ENCODE measurements around the gene WHAMM. TPM values are rescaled to one million over a fixed set of nuclear protein-coding genes. Genes with fewer than 3 reads are reported as not detected.

The WHAMM gene
- total and polyA plus RNA-seq, 5 donors = 3.2 to 6.6 (median 5.8) TPM

GRCh38 chr15:82839136-82839535, 29.7 kb downstream of the WHAMM start:
- intact Hi-C loops (cut with DNase I) = no loop called here
- Histone ChIP-seq H3K9me3 (ENCODE audit: control insufficient read depth, low read length) (peaks cover 2% of the 10 kb centered on the region), H3K27me3 (ENCODE audit: control insufficient read depth, insufficient read depth) (no peaks in the 10 kb centered on the region), H3K27ac (ENCODE audit: low read length) (no peak overlapping the region), H3K4me1 (ENCODE audit: control insufficient read depth, insufficient read depth, low read length) (no peaks in the 10 kb centered on the region), H3K4me3 (ENCODE audit: low read length) (no peak overlapping the region)
- DNase-seq (no peak), ATAC-seq (no peak)

- ATAC-seq (no peak), DNase-seq (no peak)
- H3K27me3 ChIP-seq (ENCODE audit: control insufficient read depth, insufficient read depth) = no peaks in the 10 kb centered on the region
- H3K27ac ChIP-seq (ENCODE audit: low read length) = no peak overlapping the region
- 96% methylated on average over 4 of the region's 4 CpGs for WGBS
- no peaks in the 10 kb centered on the region for H3K4me1 ChIP-seq (ENCODE audit: control insufficient read depth, insufficient read depth, low read length)
- intact Hi-C loops (cut with DNase I) = loop anchor here in 1 of 4 donors (10.0 kb wide), 1 partner anchor 165 kb away; no protein-coding TSS in a partner anchor
- no peak overlapping the region for H3K4me3 ChIP-seq (ENCODE audit: low read length)
- H3K9me3 ChIP-seq (ENCODE audit: control insufficient read depth, low read length) = peaks cover 2% of the 10 kb centered on the region
Measured at GRCh38 chr15:82840166-82840565, 30.7 kb downstream of the WHAMM start.

- no peak for DNase-seq
Measured at GRCh38 chr15:82843566-82843965, 34.1 kb downstream of the WHAMM start.

GRCh38 chr15:82845686-82846085, 36.3 kb downstream of the WHAMM start:
- no peak for DNase-seq
- intact Hi-C loops (cut with DNase I) = loop anchor here in 2 of 4 donors (5.0 to 10.0 kb wide), 2 partner anchors 157 to 159 kb away; no protein-coding TSS in a partner anchor
- H3K27ac ChIP-seq (ENCODE audit: low read length) = no peak overlapping the region
- peaks cover 2% of the 10 kb centered on the region for H3K9me3 ChIP-seq (ENCODE audit: control insufficient read depth, low read length)
- H3K27me3 ChIP-seq (ENCODE audit: control insufficient read depth, insufficient read depth) = no peaks in the 10 kb centered on the region
- 67% methylated on average over 7 of the region's 7 CpGs for WGBS
- no peak overlapping the region for H3K4me3 ChIP-seq (ENCODE audit: low read length)
- H3K4me1 ChIP-seq (ENCODE audit: control insufficient read depth, insufficient read depth, low read length) = no peaks in the 10 kb centered on the region
- ATAC-seq = no peak

More at GRCh38 chr15:82843566-82843965, 34.1 kb downstream of the WHAMM start:
- no peak overlapping the region for H3K27ac ChIP-seq (ENCODE audit: low read length)
- no peak for ATAC-seq
- H3K4me1 ChIP-seq (ENCODE audit: control insufficient read depth, insufficient read depth, low read length) = no peaks in the 10 kb centered on the region
- intact Hi-C loops (cut with DNase I) = loop anchor here in 1 of 4 donors (10.0 kb wide), 1 partner anchor 161 kb away; no protein-coding TSS in a partner anchor
- 90% methylated on average over 3 of the region's 3 CpGs for WGBS
- H3K27me3 ChIP-seq (ENCODE audit: control insufficient read depth, insufficient read depth) = no peaks in the 10 kb centered on the region
- no peak overlapping the region for H3K4me3 ChIP-seq (ENCODE audit: low read length)
- H3K9me3 ChIP-seq (ENCODE audit: control insufficient read depth, low read length) = peaks cover 2% of the 10 kb centered on the region

GRCh38 chr15:82846621-82847020, 37.2 kb downstream of the WHAMM start:
- ATAC-seq (no peak), DNase-seq (no peak)
- Histone ChIP-seq H3K27ac (ENCODE audit: low read length) (no peak overlapping the region), H3K9me3 (ENCODE audit: control insufficient read depth, low read length) (peaks cover 2% of the 10 kb centered on the region), H3K4me3 (ENCODE audit: low read length) (no peak overlapping the region), H3K27me3 (ENCODE audit: control insufficient read depth, insufficient read depth) (no peaks in the 10 kb centered on the region), H3K4me1 (ENCODE audit: control insufficient read depth, insufficient read depth, low read length) (no peaks in the 10 kb centered on the region)
- 88% methylated on average over 4 of the region's 4 CpGs for whole genome bisulfite sequencing
- intact Hi-C loops (cut with DNase I) = loop anchor here in 2 of 4 donors (5.0 to 10.0 kb wide), 2 partner anchors 156 to 158 kb away; no protein-coding TSS in a partner anchor

GRCh38 chr15:82847703-82848102, 38.3 kb downstream of the WHAMM start:
- H3K9me3 ChIP-seq (ENCODE audit: control insufficient read depth, low read length) = peaks cover 2% of the 10 kb centered on the region
- H3K27ac ChIP-seq (ENCODE audit: low read length) = no peak overlapping the region
- ATAC-seq (no peak), DNase-seq (no peak)
- no peaks in the 10 kb centered on the region for H3K27me3 ChIP-seq (ENCODE audit: control insufficient read depth, insufficient read depth)
- intact Hi-C loops (cut with DNase I) = loop anchor here in 3 of 4 donors (2.0 to 10.0 kb wide), 3 partner anchors 153 to 157 kb away; no protein-coding TSS in a partner anchor
- no peaks in the 10 kb centered on the region for H3K4me1 ChIP-seq (ENCODE audit: control insufficient read depth, insufficient read depth, low read length)
- H3K4me3 ChIP-seq (ENCODE audit: low read length) = no peak overlapping the region
- WGBS = 72% methylated on average over 8 of the region's 8 CpGs

- ATAC-seq (no peak), DNase-seq (no peak)
- intact Hi-C loops (cut with DNase I) = loop anchor here in 3 of 4 donors (2.0 to 10.0 kb wide), 3 partner anchors 152 to 156 kb away; no protein-coding TSS in a partner anchor
- no peak overlapping the region for H3K4me3 ChIP-seq (ENCODE audit: low read length)
- no peaks in the 10 kb centered on the region for H3K4me1 ChIP-seq (ENCODE audit: control insufficient read depth, insufficient read depth, low read length)
- H3K9me3 ChIP-seq (ENCODE audit: control insufficient read depth, low read length) = peaks cover 2% of the 10 kb centered on the region
- 79% methylated on average over 9 of the region's 9 CpGs for WGBS
- H3K27ac ChIP-seq (ENCODE audit: low read length) = no peak overlapping the region
- H3K27me3 ChIP-seq (ENCODE audit: control insufficient read depth, insufficient read depth) = no peaks in the 10 kb centered on the region
Measured at GRCh38 chr15:82848241-82848993, 39.0 kb downstream of the WHAMM start.

- H3K4me1 ChIP-seq (ENCODE audit: control insufficient read depth, insufficient read depth, low read length) = no peaks in the 10 kb centered on the region
- ATAC-seq (peak; percentile 92), DNase-seq (peak; percentile 75 to 89 (median 89))
- no peak overlapping the region for H3K4me3 ChIP-seq (ENCODE audit: low read length)
- no peaks in the 10 kb centered on the region for H3K9me3 ChIP-seq (ENCODE audit: control insufficient read depth, low read length)
- 15% methylated on average over 23 of the region's 23 CpGs for WGBS
- intact Hi-C loops (cut with DNase I) = loop anchor here in 3 of 4 donors (2.0 to 10.0 kb wide), 3 partner anchors 151 to 155 kb away; no protein-coding TSS in a partner anchor
- peak overlapping the region; percentile 5 for H3K27ac ChIP-seq (ENCODE audit: low read length)
- H3K27me3 ChIP-seq (ENCODE audit: control insufficient read depth, insufficient read depth) = no peaks in the 10 kb centered on the region
Measured at GRCh38 chr15:82849556-82850512, 40.4 kb downstream of the WHAMM start.

GRCh38 chr15:82850731-82851130, 41.3 kb downstream of the WHAMM start:
- 78% methylated on average over 7 of the region's 7 CpGs for WGBS
- intact Hi-C loops (cut with DNase I) = no loop called here
- no peak for ATAC-seq
- Histone ChIP-seq H3K27me3 (ENCODE audit: control insufficient read depth, insufficient read depth) (no peaks in the 10 kb centered on the region), H3K4me1 (ENCODE audit: control insufficient read depth, insufficient read depth, low read length) (no peaks in the 10 kb centered on the region), H3K27ac (ENCODE audit: low read length) (no peak overlapping the region), H3K4me3 (ENCODE audit: low read length) (no peak overlapping the region), H3K9me3 (ENCODE audit: control insufficient read depth, low read length) (no peaks in the 10 kb centered on the region)
- DNase-seq = no peak

- ATAC-seq = no peak
- Histone ChIP-seq H3K9me3 (ENCODE audit: control insufficient read depth, low read length) (no peaks in the 10 kb centered on the region), H3K4me3 (ENCODE audit: low read length) (no peak overlapping the region), H3K27ac (ENCODE audit: low read length) (no peak overlapping the region), H3K4me1 (ENCODE audit: control insufficient read depth, insufficient read depth, low read length) (no peaks in the 10 kb centered on the region), H3K27me3 (ENCODE audit: control insufficient read depth, insufficient read depth) (no peaks in the 10 kb centered on the region)
- WGBS = 90% methylated on average over 14 of the region's 14 CpGs
- intact Hi-C loops (cut with DNase I) = no loop called here
- no peak for DNase-seq
Measured at GRCh38 chr15:82851306-82851850, 42.0 kb downstream of the WHAMM start.

Data from right cardiac atrium (tissue), 5 donors.